IMR-90 (cell line): ENCODE data around the gene EFEMP1. TPM values are rescaled to one million over a fixed set of nuclear protein-coding genes. Genes with fewer than 3 reads are reported as not detected.

Experiments used
- ATAC-seq: fragments of 200-7000 bp; cut with Tn5 transposase; 2 replicates; pipeline ENCODE4 v1.9.1; 2020; ENCODE audit warnings: low read depth, mild to moderate bottlenecking, moderate library complexity
- BruUV-seq: library from RNA; stranded (reverse); fragments of 400-500 nt; replicated peaks from 2 replicates; lab custom pipeline; 2021; lab: Mats Ljungman, UMichigan
- CTCF ChIA-PET: fragments of 300-600 bp; formaldehyde crosslinking; extraction: SDS; loops from one replicate; lab custom pipeline; 2021; ENCODE audit warnings: antibody characterized with exemption; lab: Yijun Ruan, JAX
- POLR2A ChIA-PET: fragments of 300-600 bp; sonication (Branson Sonifier 250); formaldehyde crosslinking; loops from one replicate; lab custom pipeline; 2022; ENCODE audit warnings: antibody characterized with exemption; ENCODE audit not compliant: unreplicated experiment; lab: Charles Lee
- DNase-seq: peaks from one replicate; pipeline ENCODE4 v3.0.0; 2013
- H2AFZ ChIP-seq: replicated peaks from 2 replicates; pipeline ENCODE3; 2013; ENCODE audit warnings: low read length, mild to moderate bottlenecking; ENCODE audit not compliant: poor library complexity
- H2AK5ac ChIP-seq: 2 replicates; pipeline ENCODE4 v1.6.1; 2013; ENCODE audit warnings: low read depth, low read length, inconsistent platforms
- H2AK9ac ChIP-seq: replicated peaks from 2 replicates; pipeline ENCODE3; 2013; ENCODE audit warnings: mild to moderate bottlenecking, low read depth, low read length, moderate library complexity; ENCODE audit not compliant: poor library complexity
- H2BK120ac ChIP-seq: 2 replicates; pipeline ENCODE4 v1.6.1; 2013; ENCODE audit warnings: low read depth, low read length, inconsistent platforms
- H2BK15ac ChIP-seq: 3 replicates; pipeline ENCODE4 v1.6.1; 2013; ENCODE audit warnings: low read depth, low read length, inconsistent platforms
- H2BK20ac ChIP-seq: 2 replicates; pipeline ENCODE4 v1.6.1; 2013; ENCODE audit warnings: low read depth, mild to moderate bottlenecking, inconsistent platforms, low read length, moderate library complexity
- H2BK5ac ChIP-seq: 2 replicates; pipeline ENCODE4 v1.6.1; 2013; ENCODE audit warnings: mild to moderate bottlenecking, low read depth, low read length, inconsistent platforms; ENCODE audit not compliant: poor library complexity, severe bottlenecking
- H3K14ac ChIP-seq: replicated peaks from 2 replicates; pipeline ENCODE4 v1.6.1; 2013; ENCODE audit warnings: low read depth, low read length, inconsistent platforms
- H3K18ac ChIP-seq: 2 replicates; pipeline ENCODE4 v1.6.1; 2013; ENCODE audit warnings: low read depth, low read length, control low read depth
- H3K23ac ChIP-seq: 2 replicates; pipeline ENCODE4 v1.6.1; 2013; ENCODE audit warnings: low read depth, low read length, inconsistent platforms
- H3K27ac ChIP-seq: 2 replicates; pipeline ENCODE4 v1.5.1; 2013; ENCODE audit warnings: mild to moderate bottlenecking, control low read depth, low read length; ENCODE audit not compliant: insufficient read depth
- H3K27me3 ChIP-seq: 2 replicates; pipeline ENCODE4 v1.6.1; 2013; ENCODE audit warnings: low read length; ENCODE audit not compliant: control insufficient read depth, insufficient read depth
- H3K36me3 ChIP-seq: 2 replicates; pipeline ENCODE4 v1.6.1; 2013; ENCODE audit warnings: low read length, mixed read lengths; ENCODE audit not compliant: control insufficient read depth, insufficient read depth
- H3K4ac ChIP-seq: 2 replicates; pipeline ENCODE4 v1.6.1; 2013; ENCODE audit warnings: low read depth, low read length, inconsistent platforms
- H3K4me1 ChIP-seq: 2 replicates; pipeline ENCODE4 v1.6.1; 2013; ENCODE audit warnings: low read length, mixed read lengths; ENCODE audit not compliant: control insufficient read depth, insufficient read depth
- H3K4me2 ChIP-seq: 2 replicates; pipeline ENCODE4 v1.6.1; 2013; ENCODE audit warnings: low read depth, mild to moderate bottlenecking, control low read depth, low read length, moderate library complexity
- H3K4me3 ChIP-seq: 2 replicates; pipeline ENCODE4 v1.5.1; 2013; ENCODE audit warnings: low read depth, mild to moderate bottlenecking, control low read depth, low read length, moderate library complexity; ENCODE audit not compliant: insufficient read depth
- H3K56ac ChIP-seq: 2 replicates; pipeline ENCODE4 v1.6.1; 2013; ENCODE audit warnings: low read length, inconsistent platforms; ENCODE audit not compliant: insufficient read depth; ENCODE audit errors: extremely low read depth
- H3K79me1 ChIP-seq, 2 experiments: 2 replicates each; pipeline ENCODE4 v1.6.1; 2013; ENCODE audit warnings: low read length in 2 of 2, inconsistent platforms in 1 of 2, low read depth in 1 of 2
- H3K9ac ChIP-seq: 2 replicates; pipeline ENCODE4 v1.6.1; 2013; ENCODE audit warnings: low read depth, low read length, control low read depth
- H3K9me1 ChIP-seq: 2 replicates; pipeline ENCODE4 v1.6.1; 2013; ENCODE audit warnings: low read length, inconsistent platforms; ENCODE audit not compliant: insufficient read depth
- H3K9me3 ChIP-seq: 2 replicates; pipeline ENCODE4 v1.6.1; 2013; ENCODE audit warnings: low read length; ENCODE audit not compliant: control insufficient read depth, insufficient read depth
- H4K20me1 ChIP-seq: 2 replicates; pipeline ENCODE4 v1.6.1; 2013; ENCODE audit warnings: low read length, inconsistent platforms; ENCODE audit not compliant: insufficient read depth
- H4K5ac ChIP-seq: 2 replicates; pipeline ENCODE4 v1.6.1; 2013; ENCODE audit warnings: mild to moderate bottlenecking, low read depth, low read length, control low read depth
- H4K8ac ChIP-seq, 2 experiments: 2 replicates each; pipeline ENCODE4 v1.6.1; 2013; ENCODE audit warnings: low read depth in 2 of 2, low read length in 2 of 2, control low read depth in 1 of 2, inconsistent platforms in 1 of 2
- H4K91ac ChIP-seq: 2 replicates; pipeline ENCODE4 v1.6.1; 2013; ENCODE audit warnings: low read depth, low read length, inconsistent platforms; ENCODE audit not compliant: insufficient read depth
- CEBPB ChIP-seq: IDR thresholded peaks from 2 replicates; pipeline ENCODE4 v1.6.1; 2012; ENCODE audit warnings: low read depth, low read length, improper control_type of control experiment
- CHD1 ChIP-seq: IDR thresholded peaks from 2 replicates; pipeline ENCODE4 v1.6.1; 2012; ENCODE audit warnings: low read depth, low read length, improper control_type of control experiment
- FOS ChIP-seq: fragments of 150-350 bp; IDR thresholded peaks from 2 replicates; pipeline ENCODE4 v1.6.1; 2016; ENCODE audit warnings: low read depth, low read length
- MAFK ChIP-seq: IDR thresholded peaks from 2 replicates; pipeline ENCODE4 v1.6.1; 2012; ENCODE audit warnings: low read depth, low read length, improper control_type of control experiment
- MXI1 ChIP-seq: IDR thresholded peaks from 2 replicates; pipeline ENCODE4 v1.6.1; 2012; ENCODE audit warnings: low read depth, mild to moderate bottlenecking, low read length, moderate library complexity, borderline replicate concordance
- NFE2L2 ChIP-seq: fragments of 150-350 bp; IDR thresholded peaks from 2 replicates; pipeline ENCODE4 v1.6.1; 2016; ENCODE audit warnings: low read depth, mild to moderate bottlenecking, low read length
- POLR2A ChIP-seq: IDR thresholded peaks from 2 replicates; pipeline ENCODE4 v1.6.1; 2012; ENCODE audit warnings: mild to moderate bottlenecking, low read depth, low read length
- RAD21 ChIP-seq: IDR thresholded peaks from 2 replicates; pipeline ENCODE4 v1.6.1; 2012; ENCODE audit warnings: low read length, improper control_type of control experiment
- RCOR1 ChIP-seq: IDR thresholded peaks from 2 replicates; pipeline ENCODE4 v1.6.1; 2012; ENCODE audit warnings: mild to moderate bottlenecking, low read length, improper control_type of control experiment; ENCODE audit not compliant: insufficient replicate concordance
- SMC3 ChIP-seq: fragments of 150-350 bp; IDR thresholded peaks from 2 replicates; pipeline ENCODE4 v1.6.1; 2016; ENCODE audit warnings: low read depth, mild to moderate bottlenecking, antibody characterized with exemption, low read length, moderate library complexity
- WGBS, 2 experiments: methylation state at CpG; one replicate each; pipeline versions ENCODE4 v1.1.5 to v1.1.7; 2013; ENCODE audit warnings: missing lambda C conversion rate in 2 of 2; ENCODE audit not compliant: insufficient read length in 1 of 2; ENCODE audit errors: extremely low coverage in 2 of 2; 5-methylcytosine and 5-hydroxymethylcytosine counted together
- dilution Hi-C: fragments of 300-500 bp; cut with HindIII; formaldehyde crosslinking; loops from one replicate; pipeline ENCODE4 v1.14.3; 2018; ENCODE audit warnings: low sequenced_read_pairs; ENCODE audit not compliant: unreplicated experiment
- in situ Hi-C: fragments of 300-500 bp; cut with MboI; formaldehyde crosslinking; loops from 3 replicates; pipeline ENCODE4 v1.14.3; 2019; ENCODE audit warnings: low sequenced_read_pairs, inconsistent platforms, mixed read lengths
- intact Hi-C: fragments of 100-400 bp; cut with micrococcal nuclease; formaldehyde crosslinking; loops from 2 replicates; pipeline ENCODE4 v1.10.0; 2022
- polyA plus RNA-seq, 3 experiments: library from polyadenylated mRNA; depleted of rRNA; stranded (reverse); fragments of >200 nt; gene quantifications; 2 replicates each; pipeline ENCODE4 v1.2.3, GENCODE V29; 2012; ENCODE audit warnings: low replicate concordance in 1 of 3
- total RNA-seq: library from RNA; depleted of rRNA; stranded (reverse); fragments of >200 nt; gene quantifications from 2 replicates; pipeline ENCODE4 v1.2.3, GENCODE V29; 2012
- TF ChIP-seq, protein P1 (sequence below): fragments of 150-350 bp; IDR thresholded peaks from 2 replicates; pipeline ENCODE4 v1.6.1; 2017; ENCODE audit warnings: mild to moderate bottlenecking, antibody characterized with exemption, low read length, low read depth

EFEMP1 gene
- total and polyA plus RNA-seq, 2 of the 4 experiments (the other 2 are of a cell fraction), result 214 to 219 TPM

DNA sequence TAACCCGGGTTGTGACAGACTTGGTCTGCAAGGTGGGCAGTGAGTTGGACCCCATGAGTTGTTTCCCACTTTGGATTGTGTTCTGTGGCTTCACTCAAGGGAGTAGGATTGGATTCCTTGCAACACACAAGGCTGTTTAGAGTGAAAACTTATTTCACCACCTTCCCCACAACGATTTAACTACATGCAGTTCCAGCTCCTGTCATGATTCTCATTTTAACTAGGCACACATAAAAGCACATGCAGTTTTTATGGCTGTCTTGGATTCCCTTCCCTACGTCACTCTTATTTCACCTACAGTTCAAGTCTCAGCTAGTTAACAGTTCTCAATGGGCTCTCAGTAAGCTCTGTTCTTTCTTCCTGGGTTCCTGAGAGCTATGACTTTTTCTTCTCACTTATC is 15.9 kb downstream of the EFEMP1 start:
- H3K9me3 ChIP-seq, result peaks cover 3% of the 10 kb centered on the region; the same call in 1 of the 2 replicates
- no peak for TF ChIP-seq MAFK
- TF ChIP-seq SMC3, result no peak
- TF ChIP-seq, protein P1, sequence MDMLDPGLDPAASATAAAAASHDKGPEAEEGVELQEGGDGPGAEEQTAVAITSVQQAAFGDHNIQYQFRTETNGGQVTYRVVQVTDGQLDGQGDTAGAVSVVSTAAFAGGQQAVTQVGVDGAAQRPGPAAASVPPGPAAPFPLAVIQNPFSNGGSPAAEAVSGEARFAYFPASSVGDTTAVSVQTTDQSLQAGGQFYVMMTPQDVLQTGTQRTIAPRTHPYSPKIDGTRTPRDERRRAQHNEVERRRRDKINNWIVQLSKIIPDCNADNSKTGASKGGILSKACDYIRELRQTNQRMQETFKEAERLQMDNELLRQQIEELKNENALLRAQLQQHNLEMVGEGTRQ, result no peak
- TF ChIP-seq NFE2L2, result no peak
- no peak for TF ChIP-seq CEBPB
- TF ChIP-seq RCOR1, result no peak
- no peak for TF ChIP-seq RAD21
- TF ChIP-seq POLR2A, result no peak
- TF ChIP-seq MXI1, result no peak
- no peak for TF ChIP-seq FOS
- TF ChIP-seq CHD1, result no peak
- intact Hi-C loops (no loop called here), in situ Hi-C loops (no loop called here), dilution Hi-C loops (no loop called here)
- CTCF ChIA-PET, result no interaction called here
- H2AFZ ChIP-seq, result no peak overlapping the region
- WGBS, 2 experiments, result 67% methylated on average over 1 of the region's 3 CpGs; no CpG with 5 or more reads in 1 of the 2 experiments
- H3K56ac ChIP-seq, result no peak overlapping the region
- H3K4me3 ChIP-seq, result no peak overlapping the region
- no peaks in the 10 kb centered on the region for H3K4me1 ChIP-seq
- H4K5ac ChIP-seq, result 0 out of 2 replicates have a peak overlapping the region, but pooled peaks have one; percentile 36
- no peaks in the 10 kb centered on the region; the same call in 1 of the 2 replicates for H4K20me1 ChIP-seq
- H3K23ac ChIP-seq, result no peak overlapping the region
- H3K4ac ChIP-seq, result no peak overlapping the region
- H2BK120ac ChIP-seq, result no peak overlapping the region
- no peak overlapping the region for H3K18ac ChIP-seq
- H4K91ac ChIP-seq, result no peak overlapping the region
- peaks cover 17% of the 10 kb centered on the region for H3K36me3 ChIP-seq
- H2BK5ac ChIP-seq, result no peak overlapping the region
- H2BK15ac ChIP-seq, result no peak overlapping the region
- no peak overlapping the region for H2BK20ac ChIP-seq
- H3K14ac ChIP-seq, result no peak overlapping the region
- H3K27me3 ChIP-seq, result no peaks in the 10 kb centered on the region
- peaks cover 5% of the 10 kb centered on the region in 2 experiments; a peak in 2 of 4 replicates for H3K79me1 ChIP-seq
- H2AK9ac ChIP-seq, result no peak overlapping the region
- POLR2A ChIA-PET, result no interaction called here
- no peak overlapping the region for H4K8ac ChIP-seq
- no TSS peak for BruUV-seq
- no peak overlapping the region for H3K4me2 ChIP-seq
- no peak for DNase-seq
- ATAC-seq, result no peak
- no peak overlapping the region for H3K27ac ChIP-seq
- no peak overlapping the region for H2AK5ac ChIP-seq
- H3K9ac ChIP-seq, result no peak overlapping the region
- no peaks in the 10 kb centered on the region for H3K9me1 ChIP-seq
